ENCODE measurements around the gene MAPK10. TPM values are rescaled to one million over a fixed set of nuclear protein-coding genes. Genes with fewer than 3 reads are reported as not detected.

The MAPK10 gene
- total RNA-seq, 1 donor from 2014 or later = 92.6 TPM

DNA sequence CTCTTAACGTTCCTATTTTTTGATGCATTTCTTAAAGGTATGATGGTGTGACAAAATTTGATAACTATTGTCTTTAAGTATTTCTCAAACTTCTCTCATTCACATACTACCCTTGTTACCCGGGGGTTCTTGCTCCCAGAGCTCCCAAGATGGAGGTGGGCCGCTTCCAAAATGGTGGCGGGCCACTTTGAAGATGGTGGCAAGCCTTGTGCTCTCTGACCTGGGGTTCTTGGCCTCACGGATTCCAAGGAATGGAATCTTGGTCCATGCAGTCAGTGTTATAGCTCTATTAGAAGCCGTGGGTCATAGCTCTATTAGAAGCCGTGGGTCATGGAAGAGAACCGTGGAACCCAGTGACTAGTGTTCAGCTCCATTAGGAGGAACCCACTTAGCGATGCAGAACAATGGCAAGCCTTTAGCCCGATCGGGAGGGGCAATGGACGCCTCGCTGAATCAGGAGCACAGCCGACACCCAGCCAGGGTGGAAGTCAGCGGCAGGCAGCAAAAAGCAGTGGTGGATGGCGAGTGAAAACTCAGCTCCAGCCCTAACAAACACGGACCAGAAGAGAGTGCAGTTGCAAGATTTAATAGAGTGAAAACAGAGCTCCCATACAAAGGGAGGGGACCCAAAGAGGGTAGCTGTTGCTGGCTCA lies 403.4 kb downstream of the MAPK10 start:
- no peak for DNase-seq
- Mint-ChIP-seq H3K27me3 (ENCODE audit: unreplicated experiment) (no peaks in the 10 kb centered on the region), H3K36me3 (ENCODE audit: unreplicated experiment) (no peaks in the 10 kb centered on the region), H3K9me3 (ENCODE audit: unreplicated experiment) (no peaks in the 10 kb centered on the region), H3K4me3 (ENCODE audit: unreplicated experiment) (no peak overlapping the region), H3K4me1 (ENCODE audit: low read depth, unreplicated experiment) (no peaks in the 10 kb centered on the region), H3K27ac (ENCODE audit: unreplicated experiment) (no peak overlapping the region)
- TF ChIP-seq, protein P1, sequence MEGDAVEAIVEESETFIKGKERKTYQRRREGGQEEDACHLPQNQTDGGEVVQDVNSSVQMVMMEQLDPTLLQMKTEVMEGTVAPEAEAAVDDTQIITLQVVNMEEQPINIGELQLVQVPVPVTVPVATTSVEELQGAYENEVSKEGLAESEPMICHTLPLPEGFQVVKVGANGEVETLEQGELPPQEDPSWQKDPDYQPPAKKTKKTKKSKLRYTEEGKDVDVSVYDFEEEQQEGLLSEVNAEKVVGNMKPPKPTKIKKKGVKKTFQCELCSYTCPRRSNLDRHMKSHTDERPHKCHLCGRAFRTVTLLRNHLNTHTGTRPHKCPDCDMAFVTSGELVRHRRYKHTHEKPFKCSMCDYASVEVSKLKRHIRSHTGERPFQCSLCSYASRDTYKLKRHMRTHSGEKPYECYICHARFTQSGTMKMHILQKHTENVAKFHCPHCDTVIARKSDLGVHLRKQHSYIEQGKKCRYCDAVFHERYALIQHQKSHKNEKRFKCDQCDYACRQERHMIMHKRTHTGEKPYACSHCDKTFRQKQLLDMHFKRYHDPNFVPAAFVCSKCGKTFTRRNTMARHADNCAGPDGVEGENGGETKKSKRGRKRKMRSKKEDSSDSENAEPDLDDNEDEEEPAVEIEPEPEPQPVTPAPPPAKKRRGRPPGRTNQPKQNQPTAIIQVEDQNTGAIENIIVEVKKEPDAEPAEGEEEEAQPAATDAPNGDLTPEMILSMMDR (IDR thresholded peaks at IDR 0.05; ENCODE audit: partially characterized antibody, unreplicated experiment) = no peak

DNA sequence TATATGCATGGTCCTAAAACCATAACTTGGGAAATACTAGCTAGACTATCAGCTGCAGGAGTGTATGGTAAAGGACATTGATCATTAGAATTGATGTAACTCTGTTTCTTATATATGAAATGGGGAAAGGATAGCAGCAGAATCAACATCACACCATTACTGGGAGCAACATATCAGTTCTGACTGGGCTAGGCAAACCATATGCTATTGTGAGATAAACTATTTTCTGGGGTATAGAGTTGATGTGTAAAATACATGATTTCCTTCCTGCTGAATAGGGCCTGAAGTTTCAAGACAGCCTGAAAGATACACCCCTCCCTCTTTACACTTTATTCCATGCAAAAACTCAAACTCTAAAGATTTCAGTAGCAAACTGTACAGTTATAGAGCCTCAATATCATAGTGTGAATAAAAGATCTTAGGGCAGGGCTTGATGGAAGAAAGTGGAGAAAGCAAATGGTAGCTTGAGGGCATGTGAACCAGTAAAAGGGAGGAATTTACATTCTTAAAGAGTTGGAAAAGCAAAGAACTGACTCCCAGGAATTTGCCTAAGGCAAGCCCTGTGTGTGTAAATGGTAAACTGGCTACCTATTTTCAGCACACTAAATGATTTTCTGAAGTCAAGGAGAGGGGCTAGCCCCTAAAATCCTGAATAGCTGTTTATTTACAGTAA lies 404.1 kb downstream of the MAPK10 start:
- TF ChIP-seq, protein P1 (IDR thresholded peaks at IDR 0.05; ENCODE audit: partially characterized antibody, unreplicated experiment) = no peak
- Mint-ChIP-seq H3K9me3 (ENCODE audit: unreplicated experiment) (no peaks in the 10 kb centered on the region), H3K36me3 (ENCODE audit: unreplicated experiment) (no peaks in the 10 kb centered on the region), H3K27me3 (ENCODE audit: unreplicated experiment) (no peaks in the 10 kb centered on the region), H3K27ac (ENCODE audit: unreplicated experiment) (no peak overlapping the region), H3K4me1 (ENCODE audit: low read depth, unreplicated experiment) (no peaks in the 10 kb centered on the region), H3K4me3 (ENCODE audit: unreplicated experiment) (no peak overlapping the region)
- no peak for DNase-seq

DNA sequence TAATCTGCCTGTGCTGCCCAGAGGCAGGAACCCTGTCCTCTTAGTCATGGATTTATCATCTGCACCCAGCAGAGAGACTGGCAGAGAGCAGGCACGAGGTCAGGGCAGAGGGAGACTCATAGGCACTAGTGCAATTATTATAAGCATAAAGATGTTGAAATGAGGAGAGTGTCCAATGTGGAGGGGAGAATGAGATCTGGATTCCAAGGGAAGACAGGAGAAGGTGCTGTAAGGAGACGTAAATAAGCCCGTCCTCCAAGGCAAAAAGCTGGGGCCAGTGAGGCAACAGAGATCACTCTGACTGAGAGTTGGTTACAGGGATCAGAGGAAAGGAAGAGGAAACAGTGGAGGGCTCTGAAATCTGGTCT lies 406.2 kb downstream of the MAPK10 start:
- TF ChIP-seq, protein P1 (IDR thresholded peaks at IDR 0.05; ENCODE audit: partially characterized antibody, unreplicated experiment) = no peak
- no peaks in the 10 kb centered on the region for H3K36me3 Mint-ChIP-seq (ENCODE audit: unreplicated experiment)
- no peak overlapping the region for H3K27ac Mint-ChIP-seq (ENCODE audit: unreplicated experiment)
- DNase-seq = no peak
- H3K9me3 Mint-ChIP-seq (ENCODE audit: unreplicated experiment) = no peaks in the 10 kb centered on the region
- no peak overlapping the region for H3K4me3 Mint-ChIP-seq (ENCODE audit: unreplicated experiment)
- no peaks in the 10 kb centered on the region for H3K27me3 Mint-ChIP-seq (ENCODE audit: unreplicated experiment)
- no peaks in the 10 kb centered on the region for H3K4me1 Mint-ChIP-seq (ENCODE audit: low read depth, unreplicated experiment)

DNA sequence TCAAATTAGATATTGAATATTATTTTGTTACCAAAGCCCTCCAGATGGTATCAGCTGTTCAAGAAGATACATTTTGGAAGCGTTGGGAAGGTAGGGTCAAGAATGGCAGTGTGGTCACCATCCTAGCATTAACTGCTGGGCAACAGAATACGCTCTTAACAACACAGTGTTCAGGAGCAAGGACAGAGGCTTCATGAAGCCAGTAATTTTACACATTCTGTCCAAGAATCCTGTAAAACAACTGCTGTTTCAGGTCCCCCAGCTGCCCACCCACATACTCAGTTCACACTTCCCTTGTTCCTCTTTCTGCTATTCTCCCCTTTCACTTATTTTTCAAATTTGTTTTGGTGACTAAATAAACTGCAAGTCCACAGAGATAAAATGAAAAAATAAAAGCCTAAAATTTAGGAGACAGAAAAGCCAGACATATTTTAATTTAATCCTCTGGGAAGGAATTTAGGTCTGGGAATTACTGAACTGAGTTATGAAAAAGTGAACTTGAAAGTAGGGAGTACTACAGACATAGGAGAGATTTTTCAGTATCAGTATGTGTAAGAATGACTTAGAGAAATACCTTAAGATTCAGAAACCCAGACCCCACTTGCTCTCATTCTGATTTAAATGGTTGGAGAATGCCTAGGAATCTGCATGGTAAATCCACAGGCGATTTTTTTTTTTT lies 406.7 kb downstream of the MAPK10 start:
- Mint-ChIP-seq H3K9me3 (ENCODE audit: unreplicated experiment) (no peaks in the 10 kb centered on the region), H3K4me1 (ENCODE audit: low read depth, unreplicated experiment) (no peaks in the 10 kb centered on the region), H3K27ac (ENCODE audit: unreplicated experiment) (no peak overlapping the region), H3K36me3 (ENCODE audit: unreplicated experiment) (no peaks in the 10 kb centered on the region), H3K4me3 (ENCODE audit: unreplicated experiment) (no peak overlapping the region), H3K27me3 (ENCODE audit: unreplicated experiment) (no peaks in the 10 kb centered on the region)
- no peak for DNase-seq
- TF ChIP-seq, protein P1 (IDR thresholded peaks at IDR 0.05; ENCODE audit: partially characterized antibody, unreplicated experiment) = no peak

DNA sequence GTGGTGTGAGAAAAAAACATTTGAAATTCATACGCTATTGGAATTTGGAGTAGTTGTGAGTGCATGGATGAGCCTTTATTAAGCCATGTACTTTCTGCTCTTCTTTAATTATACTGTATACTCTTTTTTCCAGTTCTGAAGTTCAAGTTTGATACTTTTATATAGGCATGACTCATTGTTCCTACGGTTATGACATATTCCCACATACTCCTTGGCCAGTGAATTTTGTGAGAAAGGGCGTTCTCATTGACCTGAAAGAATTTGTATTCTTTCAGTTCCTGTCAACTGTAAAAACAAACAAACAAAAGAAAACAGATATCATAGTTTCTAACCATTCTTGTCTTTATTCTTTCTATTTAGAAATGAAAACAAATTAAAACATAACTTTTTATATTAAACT lies 407.3 kb downstream of the MAPK10 start:
- Mint-ChIP-seq H3K27ac (ENCODE audit: unreplicated experiment) (no peak overlapping the region), H3K4me1 (ENCODE audit: low read depth, unreplicated experiment) (no peaks in the 10 kb centered on the region), H3K4me3 (ENCODE audit: unreplicated experiment) (no peak overlapping the region), H3K27me3 (ENCODE audit: unreplicated experiment) (no peaks in the 10 kb centered on the region), H3K36me3 (ENCODE audit: unreplicated experiment) (no peaks in the 10 kb centered on the region), H3K9me3 (ENCODE audit: unreplicated experiment) (no peaks in the 10 kb centered on the region)
- TF ChIP-seq, protein P1 (IDR thresholded peaks at IDR 0.05; ENCODE audit: partially characterized antibody, unreplicated experiment) = no peak
- DNase-seq = no peak

Data from glutamatergic neuron (in vitro differentiated cells).